H1 (cell line): ENCODE results near the gene ELAPOR1. TPM values are rescaled to one million over a fixed set of nuclear protein-coding genes. Genes with fewer than 3 reads are reported as not detected.

Source experiments
- CHD1 ChIP-seq: IDR thresholded peaks from 2 replicates; pipeline ENCODE4 v1.6.1; 2012; ENCODE audit warnings: low read depth, low read length, improper control_type of control experiment
- TCF12 ChIP-seq: IDR thresholded peaks from 2 replicates; pipeline ENCODE4 v1.6.1; 2011; ENCODE audit warnings: low read depth, mild to moderate bottlenecking, low read length
- polyA plus RNA-seq, 7 experiments: library from polyadenylated mRNA; depleted of rRNA in 3 of 7; stranded (reverse) in 5 of 7; unstranded in 2 of 7; fragments of >200 nt in 5 of 7; fragments of 200-250 nt in 2 of 7; gene quantifications; 1 replicate in 5 of 7; 2 replicates in 1 of 7; 4 replicates in 1 of 7; pipeline versions ENCODE4 v1.2.1 to v1.2.3, GENCODE V29; 2011 to 2013; ENCODE audit warnings: missing spikeins in 2 of 7, mixed read lengths in 2 of 7
- total RNA-seq: library from RNA; stranded (reverse); fragmentation: NEBNext Ultra II Directional; extraction: Animal tissue kit (Norgen Biotek cat#: 25700); gene quantifications from 2 replicates; pipeline ENCODE4 v1.2.1, GENCODE V29; 2021

ELAPOR1 gene
- total and polyA plus RNA-seq, 2 of the 8 experiments (the other 6 are each of a cell fraction or from before 2014, with no cell fraction given) = 1.2 to 2.5 TPM

GRCh38 chr1:109083501-109083900 is 30.4 kb upstream of the ELAPOR1 start (continued):
- TF ChIP-seq TCF12 (no peak), CHD1 (no peak)
- TF ChIP-seq, all 59 proteins: peak for 0
